ENCODE results near the gene USP20.

DNA sequence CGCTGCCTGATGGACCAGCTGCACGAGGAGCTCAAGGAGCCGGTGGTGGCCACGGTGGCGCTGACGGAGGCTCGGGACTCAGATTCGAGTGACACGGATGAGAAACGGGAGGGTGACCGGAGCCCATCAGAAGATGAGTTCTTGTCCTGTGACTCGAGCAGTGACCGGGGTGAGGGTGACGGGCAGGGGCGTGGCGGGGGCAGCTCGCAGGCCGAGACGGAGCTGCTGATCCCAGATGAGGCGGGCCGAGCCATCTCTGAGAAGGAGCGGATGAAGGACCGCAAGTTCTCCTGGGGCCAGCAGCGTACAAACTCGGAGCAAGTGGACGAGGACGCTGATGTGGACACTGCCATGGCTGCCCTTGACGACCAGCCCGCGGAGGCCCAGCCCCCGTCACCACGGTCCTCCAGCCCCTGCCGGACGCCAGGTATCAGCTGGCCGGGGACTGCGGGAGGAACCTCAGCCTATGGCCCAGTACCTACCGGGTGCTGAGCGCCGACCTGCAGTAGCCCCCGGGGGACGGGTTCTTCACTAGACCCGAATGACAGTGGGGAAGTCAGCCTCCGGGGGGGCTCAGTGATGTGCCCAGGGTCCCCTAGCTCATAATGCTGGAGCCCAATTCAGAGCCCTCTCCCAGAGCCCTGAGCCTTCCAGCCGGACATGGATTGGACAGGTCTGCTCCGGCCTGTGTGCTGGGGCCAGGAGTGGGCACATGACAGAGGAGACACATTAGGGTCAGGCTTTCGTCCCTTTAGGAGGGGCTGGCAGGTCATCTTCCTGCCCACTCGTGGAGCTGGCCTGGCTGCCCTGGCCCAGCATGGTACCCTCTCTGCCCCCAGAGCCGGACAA is 33.0 kb downstream of the USP20 start:
- TF ChIP-seq, protein P1, sequence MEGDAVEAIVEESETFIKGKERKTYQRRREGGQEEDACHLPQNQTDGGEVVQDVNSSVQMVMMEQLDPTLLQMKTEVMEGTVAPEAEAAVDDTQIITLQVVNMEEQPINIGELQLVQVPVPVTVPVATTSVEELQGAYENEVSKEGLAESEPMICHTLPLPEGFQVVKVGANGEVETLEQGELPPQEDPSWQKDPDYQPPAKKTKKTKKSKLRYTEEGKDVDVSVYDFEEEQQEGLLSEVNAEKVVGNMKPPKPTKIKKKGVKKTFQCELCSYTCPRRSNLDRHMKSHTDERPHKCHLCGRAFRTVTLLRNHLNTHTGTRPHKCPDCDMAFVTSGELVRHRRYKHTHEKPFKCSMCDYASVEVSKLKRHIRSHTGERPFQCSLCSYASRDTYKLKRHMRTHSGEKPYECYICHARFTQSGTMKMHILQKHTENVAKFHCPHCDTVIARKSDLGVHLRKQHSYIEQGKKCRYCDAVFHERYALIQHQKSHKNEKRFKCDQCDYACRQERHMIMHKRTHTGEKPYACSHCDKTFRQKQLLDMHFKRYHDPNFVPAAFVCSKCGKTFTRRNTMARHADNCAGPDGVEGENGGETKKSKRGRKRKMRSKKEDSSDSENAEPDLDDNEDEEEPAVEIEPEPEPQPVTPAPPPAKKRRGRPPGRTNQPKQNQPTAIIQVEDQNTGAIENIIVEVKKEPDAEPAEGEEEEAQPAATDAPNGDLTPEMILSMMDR (IDR thresholded peaks at IDR 0.05; ENCODE audit: low read length) = no peak; the same call in 1 of the 2 replicates
- TF ChIP-seq EZH2 (IDR thresholded peaks at IDR 0.05; ENCODE audit: borderline replicate concordance, low read length) = no peak

Data from OCI-LY1 (cell line).